Heart right ventricle (tissue), 16 donors: Measurements from ENCODE around the gene PCDHGA9. TPM values are rescaled to one million over a fixed set of nuclear protein-coding genes. Genes with fewer than 3 reads are reported as not detected.
A peak's percentile ranks its signal among the peaks of the same experiment; 100 is the strongest.
"Not testable (repeated sequence)": the region's sequence is repeated elsewhere in the genome, so short reads cannot be mapped to it uniquely, and the experiment has no call there.

Experiments used
- ATAC-seq, 8 donors: fragments of 200-7000 bp; cut with Tn5 transposase; one replicate each; pipeline ENCODE4 v1.9.1; 2020; ENCODE audit warnings: mild to moderate bottlenecking in 8 of 8, moderate library complexity in 8 of 8, moderate number of reproducible peaks in 1 of 8
- DNase-seq, 2 donors: peaks; one replicate each; pipeline ENCODE4 v3.0.0-alpha.2; 2020
- H3K27ac ChIP-seq, 10 donors: fragments of 200-600 bp; sonication (generic) in 2 of 10; one replicate each; pipeline versions ENCODE4 v1.5.0 to v1.8.0; 2020 to 2022; ENCODE audit warnings: mild to moderate bottlenecking in 3 of 10
- H3K27me3 ChIP-seq, 7 donors: fragments of 200-600 bp; one replicate each; pipeline ENCODE4 v1.8.0; 2021 to 2022; ENCODE audit warnings: mild to moderate bottlenecking in 2 of 7
- H3K36me3 ChIP-seq, 9 donors: fragments of 200-600 bp; sonication (generic) in 1 of 9; one replicate each; pipeline versions ENCODE4 v1.5.0 to v1.8.0; 2020 to 2022; ENCODE audit warnings: mild to moderate bottlenecking in 2 of 9
- H3K4me1 ChIP-seq, 9 donors: fragments of 200-600 bp; sonication (generic) in 1 of 9; one replicate each; pipeline versions ENCODE4 v1.5.0 to v1.8.0; 2020 to 2022; ENCODE audit warnings: mild to moderate bottlenecking in 4 of 9
- H3K4me3 ChIP-seq, 10 donors: fragments of 200-600 bp; sonication (generic) in 2 of 10; one replicate each; pipeline versions ENCODE4 v1.5.0 to v1.8.0; 2020 to 2022; ENCODE audit warnings: mild to moderate bottlenecking in 7 of 10, moderate library complexity in 2 of 10
- H3K9me3 ChIP-seq, 11 donors: fragments of 200-600 bp in 10 of 11; sonication (generic) in 2 of 11; one replicate each; pipeline versions ENCODE4 v1.5.0 to v1.8.0; 2013 to 2022; ENCODE audit warnings: mild to moderate bottlenecking in 2 of 11, control low read depth in 1 of 11, moderate library complexity in 1 of 11
- WGBS, 2 donors: extraction: QIAGEN DNeasy Blood & Tissue Kit; methylation state at CpG; one replicate each; pipeline ENCODE4 v1.1.7; 2013; ENCODE audit warnings: inconsistent platforms in 1 of 2; 5-methylcytosine and 5-hydroxymethylcytosine counted together
- intact Hi-C, 10 donors: fragments of 100-400 bp; cut with DNase I; formaldehyde crosslinking; loops; one replicate each; pipeline versions ENCODE4 v1.11.1 to v1.14.2; 2022
- polyA plus RNA-seq, 2 donors: library from polyadenylated mRNA; stranded (reverse); fragments of 200-250 nt; gene quantifications; one replicate each; pipeline ENCODE4 v1.2.3, GENCODE V29; 2013
- total RNA-seq, 10 donors: library from RNA; stranded (reverse); fragmentation: NEBNext Ultra II Directional in 3 of 10; extraction: Animal tissue kit (Norgen Biotek cat#: 25700) in 3 of 10; gene quantifications; one replicate each; pipeline versions ENCODE4 v1.2.1 to v1.2.4, GENCODE V29; 2021 to 2023
- TF ChIP-seq, protein P1 (sequence below), 9 donors: fragments of 200-600 bp; sonication (generic) in 2 of 9; IDR thresholded peaks; one replicate each; pipeline versions ENCODE4 v1.5.0 to v1.8.0; 2021 to 2022; ENCODE audit warnings: antibody characterized with exemption in 9 of 9, mild to moderate bottlenecking in 5 of 9, moderate library complexity in 1 of 9
- donor health status: Arrhythmogenic right ventricular cardiomyopathy.
- donor health status: ischemic (EF 13 %, LVEDD 7.1; RV severe dilation, severe dysfunction).
- donor health status: healthy with polysubstance abuse.
- donor health status: DM: no; HTN: yes; CAD: no.
- donor health status: DM: no; HTN: no; CAD: no.
- donor health status: ischemic (EF 25% LVEDD 6.9; RV normal size, moderate dysfunction).
- donor health status: ischemic (EF 25% LVEDD 5.7; RV mildly dilated, moderate dysfunction).
- donor health status: healthy.
- donor health status: DM: yes; HTN: yes; CAD: no.
- donor health status: Ischemic cardiomyopathy.
- donor health status: ischemic (EF 35%, LVEDD 5.7; RV mildly dilated, moderate dysfunction).
- donor health status: nonischemic (EF 11% LVEDD 7.7; RV severe dilation, severe dysfunction).
- donor health status: DM: yes; HTN: yes; CAD: no.
- donor health status: PGD.
- donor health status: ischemic (EF 29% LVEDD 5.4; RV normal size, mild dysfunction).
- donor health status: nonischemic (EF 23%, LVEDD 6.1; RV moderate dilation, normal function).

The PCDHGA9 gene
- total and polyA plus RNA-seq, 12 donors = 0.55 to 8.3 (median 6.0) TPM

- H3K36me3 ChIP-seq = peaks cover 0 to 31% (median under 1%) of the 10 kb centered on the region in 9 donors
- peak within 1 kb of the TSS in 3 of 10 donors; percentile 44 to 49 (median 45) for H3K27ac ChIP-seq
- intact Hi-C loops, H3K4me1 ChIP-seq: not testable (repeated sequence)
- H3K4me3 ChIP-seq = peak within 1 kb of the TSS in 7 of 10 donors; percentile 22 to 46 (median 42)
- 11 to 15% methylated on average over 23 to 24 of the region's 43 CpGs for WGBS, 2 donors
- peaks cover 0 to 94% (median 49%) of the 10 kb centered on the region in 11 donors for H3K9me3 ChIP-seq
- peak in 1 of 2 donors; percentile 50 for DNase-seq
- peak; percentile 80 to 98 (median 92) for ATAC-seq
- peaks cover 0 to 84% (median 0%) of the 10 kb centered on the region in 7 donors for H3K27me3 ChIP-seq
- TF ChIP-seq, protein P1, sequence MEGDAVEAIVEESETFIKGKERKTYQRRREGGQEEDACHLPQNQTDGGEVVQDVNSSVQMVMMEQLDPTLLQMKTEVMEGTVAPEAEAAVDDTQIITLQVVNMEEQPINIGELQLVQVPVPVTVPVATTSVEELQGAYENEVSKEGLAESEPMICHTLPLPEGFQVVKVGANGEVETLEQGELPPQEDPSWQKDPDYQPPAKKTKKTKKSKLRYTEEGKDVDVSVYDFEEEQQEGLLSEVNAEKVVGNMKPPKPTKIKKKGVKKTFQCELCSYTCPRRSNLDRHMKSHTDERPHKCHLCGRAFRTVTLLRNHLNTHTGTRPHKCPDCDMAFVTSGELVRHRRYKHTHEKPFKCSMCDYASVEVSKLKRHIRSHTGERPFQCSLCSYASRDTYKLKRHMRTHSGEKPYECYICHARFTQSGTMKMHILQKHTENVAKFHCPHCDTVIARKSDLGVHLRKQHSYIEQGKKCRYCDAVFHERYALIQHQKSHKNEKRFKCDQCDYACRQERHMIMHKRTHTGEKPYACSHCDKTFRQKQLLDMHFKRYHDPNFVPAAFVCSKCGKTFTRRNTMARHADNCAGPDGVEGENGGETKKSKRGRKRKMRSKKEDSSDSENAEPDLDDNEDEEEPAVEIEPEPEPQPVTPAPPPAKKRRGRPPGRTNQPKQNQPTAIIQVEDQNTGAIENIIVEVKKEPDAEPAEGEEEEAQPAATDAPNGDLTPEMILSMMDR (IDR thresholded peaks at IDR 0.05) = peak; percentile 33 to 68 (median 62)
Observed at GRCh38 chr5:141397756-141398551, 4.6 kb upstream of the PCDHGA9 start, which contains the start of gene PCDHGB5. Gene PCDHGB5, plus strand, starts transcription at chr5:141397947. Its CDS starts 181 bp downstream, at chr5:141398128.

DNA sequence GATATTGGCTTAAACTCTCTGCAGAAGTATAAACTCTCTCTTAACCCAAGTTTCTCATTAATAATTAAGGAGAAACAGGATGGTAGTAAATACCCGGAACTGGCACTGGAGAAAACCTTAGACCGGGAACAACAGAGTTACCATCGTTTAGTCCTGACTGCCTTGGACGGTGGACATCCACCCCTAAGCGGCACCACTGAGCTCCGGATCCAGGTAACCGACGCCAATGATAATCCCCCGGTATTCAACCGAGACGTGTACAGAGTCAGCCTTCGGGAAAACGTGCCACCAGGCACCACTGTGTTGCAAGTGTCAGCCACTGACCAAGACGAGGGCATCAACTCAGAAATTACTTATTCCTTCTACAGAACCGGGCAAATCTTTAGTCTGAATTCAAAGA lies 4.0 kb upstream of the PCDHGA9 start:
- intact Hi-C loops = no loop called here
- peak in 4 of 8 donors; percentile 41 to 56 (median 50) for ATAC-seq
- DNase-seq = no peak
- Histone ChIP-seq H3K27ac (no peak overlapping the region), H3K27me3 (peaks cover 0 to 84% (median 0%) of the 10 kb centered on the region in 7 donors), H3K36me3 (peaks cover 0 to 31% (median 0%) of the 10 kb centered on the region in 9 donors), H3K4me1 (peaks cover 0 to 5% (median 0%) of the 10 kb centered on the region in 9 donors), H3K9me3 (peaks cover 0 to 94% (median 51%) of the 10 kb centered on the region in 11 donors), H3K4me3 (no peak overlapping the region)
- WGBS, 2 donors = 28 to 34% methylated on average over 15 of the region's 15 CpGs
- TF ChIP-seq, protein P1 (IDR thresholded peaks at IDR 0.05) = peak in 2 of 9 donors; percentile 9 to 18

GRCh38 chr5:141399555-141400258 lies 2.9 kb upstream of the PCDHGA9 start:
- H3K4me3 ChIP-seq = no peak overlapping the region
- H3K9me3 ChIP-seq = peaks cover 0 to 94% (median 55%) of the 10 kb centered on the region in 11 donors
- WGBS, 2 donors = 33 to 34% methylated on average over 60 to 61 of the region's 61 CpGs
- H3K27me3 ChIP-seq = peaks cover 0 to 84% (median 0%) of the 10 kb centered on the region in 7 donors
- peak in 1 of 8 donors; percentile 40 for ATAC-seq
- intact Hi-C loops = loop anchor here in 1 of 10 donors (10.0 kb wide), 1 partner anchor 45 kb away; the partner anchor contains the start of genes PCDHGA4, PCDHGB1 and PCDHGB2
- DNase-seq = no peak
- peaks cover 0 to 35% (median 0%) of the 10 kb centered on the region in 9 donors for H3K36me3 ChIP-seq
- H3K4me1 ChIP-seq = peaks cover 0 to 5% (median 0%) of the 10 kb centered on the region in 9 donors
- no peak overlapping the region for H3K27ac ChIP-seq
- TF ChIP-seq, protein P1 (IDR thresholded peaks at IDR 0.05) = no peak

GRCh38 chr5:141403387-141403786 lies 809 bp downstream of the PCDHGA9 start:
- Histone ChIP-seq H3K9me3 (peaks cover 0 to 100% (median 63%) of the 10 kb centered on the region in 11 donors), H3K4me3 (peak overlapping the region in 3 of 10 donors; percentile 10 to 32 (median 21)), H3K27ac (no peak overlapping the region), H3K4me1 (peaks cover 0 to 5% (median 0%) of the 10 kb centered on the region in 9 donors), H3K27me3 (peaks cover 0 to 89% (median 0%) of the 10 kb centered on the region in 7 donors), H3K36me3 (peaks cover 0 to 51% (median 0%) of the 10 kb centered on the region in 9 donors)
- intact Hi-C loops = loop anchor here in 1 of 10 donors (10.0 kb wide), 1 partner anchor 49 kb away; the partner anchor contains the start of genes PCDHGA4, PCDHGB1 and PCDHGB2
- ATAC-seq (no peak), DNase-seq (no peak)
- TF ChIP-seq, protein P1 (IDR thresholded peaks at IDR 0.05) = no peak
- WGBS, 2 donors = 37 to 38% methylated on average over 22 of the region's 22 CpGs
